HG03060 (cell line): ENCODE data around the gene GLT1D1.
"Not testable (repeated sequence)": the region's sequence is repeated elsewhere in the genome, so short reads cannot be mapped to it uniquely, and the experiment has no call there.

Source experiments
- ATAC-seq: cut with Tn5 transposase; IDR thresholded peaks from one replicate; pipeline ENCODE4 v1.9.1; 2021; ENCODE audit warnings: low read depth, moderate number of reproducible peaks; ENCODE audit not compliant: unreplicated experiment

The GLT1D1 gene

GRCh38 chr12:128820253-128820652, 33.0 kb upstream of the GLT1D1 start:
- no peak for ATAC-seq

- ATAC-seq, result peak; percentile 41
These were observed 32.4 kb upstream of the GLT1D1 start for GRCh38 chr12:128820723-128821432.

- peak; percentile 1 for ATAC-seq
These were observed 29.9 kb upstream of the GLT1D1 start for GRCh38 chr12:128823216-128823915.

GRCh38 chr12:128823916-128824839, 29.1 kb upstream of the GLT1D1 start, which contains the start of gene SLC15A4:
TSS of gene SLC15A4 (minus strand) at chr12:128823958. CDS start at chr12:128823943, 15 bp downstream.
- peak; percentile 47 for ATAC-seq

DNA sequence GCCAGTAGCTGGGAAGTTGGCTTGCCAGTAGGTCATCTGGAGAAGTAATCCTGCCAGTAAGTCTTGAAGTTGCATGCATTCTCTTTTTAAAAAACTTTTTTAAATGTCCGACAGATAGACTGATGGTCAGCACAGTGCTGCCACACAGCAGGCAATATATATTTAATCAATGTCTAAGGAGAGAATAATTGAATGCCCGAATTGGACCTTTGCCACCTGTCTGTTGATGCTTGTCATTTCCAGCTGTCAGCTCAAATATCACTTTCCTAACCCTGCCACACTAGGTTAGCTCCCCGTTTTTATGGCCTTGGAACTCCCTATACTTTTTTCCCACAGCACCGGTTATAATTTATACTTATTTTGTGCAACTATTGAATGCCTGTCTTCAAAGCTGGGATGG, 27.4 kb upstream of the GLT1D1 start:
- ATAC-seq, result no peak

DNA sequence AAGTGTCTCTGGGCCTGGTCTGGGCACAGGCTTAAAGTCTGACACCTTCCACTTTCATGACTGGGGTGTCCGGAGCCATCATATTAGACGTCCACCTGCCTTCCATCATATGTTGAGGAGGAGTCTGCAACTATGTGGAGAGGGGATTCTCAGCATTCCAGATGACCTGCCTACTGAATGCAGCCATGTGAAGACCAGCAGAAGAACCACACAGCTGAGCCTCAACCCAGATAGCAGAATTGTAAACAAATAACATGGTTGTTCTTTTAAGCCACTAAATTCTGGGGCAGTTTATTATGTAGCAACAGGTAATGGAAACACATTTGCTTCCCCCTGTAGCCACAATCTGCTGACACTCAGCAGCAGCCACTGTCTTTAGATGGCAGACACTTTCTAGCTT, 25.6 kb upstream of the GLT1D1 start:
- ATAC-seq, result no peak

GRCh38 chr12:128829861-128830504, 23.3 kb upstream of the GLT1D1 start:
- peak; percentile 84 for ATAC-seq

DNA sequence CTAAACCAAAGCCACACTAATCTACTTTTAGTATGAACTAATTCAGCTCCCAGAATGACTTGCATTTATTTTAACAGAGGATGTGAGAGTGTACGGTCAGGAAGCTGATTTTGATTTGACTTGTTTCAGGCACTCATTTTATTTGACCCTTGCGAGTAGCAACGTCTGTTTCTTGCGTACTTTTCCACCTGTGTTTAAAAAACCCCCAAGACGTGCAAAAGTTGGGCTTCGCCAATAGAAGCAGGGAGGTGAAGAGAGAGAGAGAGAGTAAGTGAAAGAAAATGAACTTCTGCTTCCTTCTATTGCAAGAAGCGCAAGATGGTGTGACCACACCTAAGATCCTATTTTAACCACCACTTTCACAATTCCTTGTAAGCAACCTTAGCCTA, 22.8 kb upstream of the GLT1D1 start:
- peak; percentile 39 for ATAC-seq

DNA sequence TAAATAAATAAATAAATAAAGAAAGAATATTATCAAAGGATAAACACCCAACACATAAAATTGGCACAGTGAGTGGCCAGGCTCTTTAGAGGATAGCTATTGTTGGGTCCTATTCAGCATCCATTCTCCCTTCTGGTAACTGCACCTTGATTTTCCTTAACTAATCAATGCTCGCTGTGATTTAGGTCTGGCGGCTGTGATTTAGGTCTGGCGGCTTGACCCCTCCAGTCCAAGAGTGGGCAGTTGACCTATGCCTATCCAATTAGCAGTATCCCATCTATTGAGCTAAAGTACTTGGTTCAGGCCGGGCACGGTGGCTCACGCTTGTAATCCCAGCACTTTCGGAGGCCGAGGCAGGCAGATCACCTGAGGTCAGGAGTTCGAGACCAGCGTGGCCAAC, 19.9 kb upstream of the GLT1D1 start:
- ATAC-seq, result no peak

GRCh38 chr12:128839885-128840284, 13.4 kb upstream of the GLT1D1 start:
- not testable (repeated sequence) for ATAC-seq

DNA sequence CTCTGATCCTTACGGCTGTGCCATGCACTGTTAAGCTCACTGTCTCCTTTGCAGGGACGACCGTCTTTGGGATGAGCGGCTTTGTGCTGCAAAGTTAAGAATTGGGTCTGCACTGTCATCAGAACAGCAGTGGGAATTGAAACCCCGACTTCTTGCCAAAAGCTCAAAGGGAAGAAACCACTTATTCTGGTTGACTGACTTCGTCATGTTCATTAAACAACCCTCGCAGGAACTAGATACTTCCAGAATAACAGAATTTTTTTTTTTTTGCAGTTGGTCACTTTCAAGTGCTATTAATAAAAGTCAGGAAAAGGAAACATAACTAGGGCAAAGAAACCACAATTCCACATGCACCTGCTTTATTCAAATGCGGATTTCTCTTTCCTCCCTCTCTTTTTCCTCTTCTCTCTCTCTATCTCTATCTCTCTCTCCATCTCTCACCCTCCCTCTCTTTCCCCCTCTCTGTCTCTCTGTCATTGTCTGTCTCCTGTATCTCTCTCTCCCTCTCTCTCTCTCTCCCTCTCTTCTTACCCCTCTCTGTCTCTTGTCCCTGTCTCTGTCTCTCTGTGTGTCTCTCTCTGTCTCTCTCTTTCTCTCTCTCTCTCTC, 12.3 kb upstream of the GLT1D1 start:
- peak; percentile 64 for ATAC-seq

DNA sequence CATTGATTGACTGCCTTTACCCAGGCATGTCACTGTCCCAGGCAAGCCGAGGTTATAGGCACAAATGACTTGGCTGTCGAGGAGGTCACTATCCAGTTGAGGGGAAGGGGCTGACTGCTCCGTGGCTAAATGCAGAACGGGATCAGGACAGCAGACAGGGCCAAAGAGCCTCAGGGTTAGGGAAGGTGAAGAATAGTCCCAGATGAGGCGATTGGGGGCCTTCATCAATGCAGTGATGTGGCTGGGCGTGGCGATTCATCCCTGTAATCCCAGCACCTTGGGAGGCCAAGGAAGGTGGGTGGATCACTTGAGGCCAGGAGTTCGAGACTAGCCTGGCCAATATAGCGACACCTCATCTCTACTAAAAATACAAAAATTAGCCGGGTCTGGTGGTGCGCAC, 10.7 kb upstream of the GLT1D1 start:
- ATAC-seq, result no peak

- no peak for ATAC-seq
These were observed 9.7 kb upstream of the GLT1D1 start for GRCh38 chr12:128843538-128843937.

DNA sequence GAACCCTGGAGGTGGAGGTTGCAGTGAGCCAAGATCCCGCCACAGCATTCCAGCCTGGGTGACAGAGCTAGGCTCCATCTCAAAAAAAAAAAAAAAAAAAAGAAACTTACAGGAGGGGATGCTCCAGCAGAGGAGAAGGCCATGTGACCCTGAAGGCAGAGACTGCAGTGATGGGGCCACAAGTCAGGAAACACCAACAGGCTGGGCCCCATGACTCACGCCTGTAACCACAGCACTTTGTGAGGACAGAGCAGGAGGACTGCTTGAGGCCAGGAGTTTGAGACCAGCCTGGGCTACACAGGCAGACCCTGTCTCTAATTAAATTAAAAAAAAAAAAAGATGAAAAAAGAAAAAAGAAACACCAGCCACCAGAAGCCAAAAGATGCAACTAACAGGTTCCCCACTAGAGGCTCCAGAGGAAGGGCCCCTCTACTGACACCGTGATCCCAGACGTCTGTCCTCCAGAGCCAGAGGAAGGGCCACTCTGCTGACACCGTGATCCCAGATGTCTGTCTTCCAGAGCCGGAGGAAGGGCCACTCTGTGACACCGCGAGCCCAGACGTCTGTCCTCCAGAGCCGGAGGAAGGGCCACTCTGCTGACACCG, 9.1 kb upstream of the GLT1D1 start:
- peak; percentile 37 for ATAC-seq

DNA sequence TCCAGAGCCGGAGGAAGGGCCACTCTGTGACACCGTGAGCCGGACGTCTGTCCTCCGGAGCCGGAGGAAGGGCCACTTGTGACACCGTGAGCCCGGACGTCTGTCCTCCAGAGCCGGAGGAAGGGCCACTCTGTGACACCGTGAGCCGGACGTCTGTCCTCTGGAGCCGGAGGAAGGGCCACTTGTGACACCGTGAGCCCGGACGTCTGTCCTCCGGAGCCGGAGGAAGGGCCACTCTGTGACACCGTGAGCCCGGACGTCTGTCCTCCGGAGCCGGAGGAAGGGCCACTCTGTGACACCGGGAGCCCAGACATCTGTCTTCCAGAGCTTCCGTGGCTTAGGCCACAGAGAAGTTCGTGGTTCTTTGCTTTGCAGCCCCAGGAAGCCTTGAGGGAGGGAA, 6.6 kb upstream of the GLT1D1 start:
- ATAC-seq, result not testable (repeated sequence)

- no peak for ATAC-seq
These were observed 4.9 kb upstream of the GLT1D1 start for GRCh38 chr12:128848371-128848770.

DNA sequence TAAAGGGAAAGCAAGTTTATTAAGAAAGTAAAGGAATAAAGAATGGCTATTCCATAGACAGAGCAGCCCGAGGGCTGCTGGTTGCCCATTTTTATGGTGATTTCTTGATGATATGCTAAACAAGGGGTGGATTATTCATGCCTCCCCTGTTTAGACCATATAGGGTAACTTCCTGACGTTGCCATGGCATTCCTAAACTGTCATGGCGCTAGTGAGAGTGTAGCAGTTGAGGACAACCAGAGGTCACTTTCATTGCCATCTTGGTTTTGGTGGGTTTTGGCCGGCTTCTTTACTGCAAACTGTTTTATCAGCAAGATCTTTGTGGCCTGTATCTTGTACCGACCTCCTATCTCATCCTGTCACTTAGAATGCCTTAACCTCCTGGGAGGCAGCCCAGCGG, 3.5 kb upstream of the GLT1D1 start:
- ATAC-seq, result not testable (repeated sequence)

GRCh38 chr12:128850400-128850799, 2.9 kb upstream of the GLT1D1 start:
- ATAC-seq, result no peak

GRCh38 chr12:128851429-128851828, 1.8 kb upstream of the GLT1D1 start:
- not testable (repeated sequence) for ATAC-seq
